ENCODE results near the gene AHCYL1. TPM values are rescaled to one million over a fixed set of nuclear protein-coding genes. Genes with fewer than 3 reads are reported as not detected.

AHCYL1 gene
- polyA plus RNA-seq, 1 donor (not counting 4 experiments of a cell fraction or from before 2014, with no cell fraction given): 64.8 TPM

- dilution Hi-C loops (cut with MboI; ENCODE audit: extremely low pct_ligation_motif_present, low sequenced_read_pairs): no loop called here
- peaks cover 42% of the 10 kb centered on the region for H3K27me3 ChIP-seq (ENCODE audit: control insufficient read depth, extremely low read depth, insufficient read depth, low read length)
- no peak for FAIRE-seq
These were observed 81.3 kb downstream of the AHCYL1 start for GRCh38 chr1:110065841-110066240.

GRCh38 chr1:110067479-110067892 lies 82.9 kb downstream of the AHCYL1 start:
- Histone ChIP-seq H3K4me3 (ENCODE audit: control insufficient read depth in 2 of 3, extremely low read depth in 1 of 3, insufficient read depth in 2 of 3, low read depth in 1 of 3, low read length in 3 of 3) (no peak overlapping the region), H3K4me1 (ENCODE audit: control insufficient read depth, extremely low read depth, insufficient read depth, low read length) (no peaks in the 10 kb centered on the region), H3K9me3 (ENCODE audit: control insufficient read depth, low read depth, low read length) (peaks cover 9% of the 10 kb centered on the region), H3K27ac (ENCODE audit: control insufficient read depth, insufficient read depth, low read length) (no peak overlapping the region), H3K4me2 (ENCODE audit: control insufficient read depth, extremely low read depth, insufficient read depth, low read depth, low read length) (no peak overlapping the region), H3K27me3 (ENCODE audit: control insufficient read depth, extremely low read depth, insufficient read depth, low read length) (peaks cover 58% of the 10 kb centered on the region), H4K20me1 (ENCODE audit: control insufficient read depth, extremely low read depth, insufficient read depth, low read length) (no peaks in the 10 kb centered on the region), H3K36me3 (ENCODE audit: control insufficient read depth in 2 of 2, extremely low read depth in 1 of 2, insufficient read depth in 2 of 2, low read length in 2 of 2) (peaks cover 0 to 3% of the 10 kb centered on the region in 2 experiments), H3K9me1 (ENCODE audit: control insufficient read depth, extremely low read depth, insufficient read depth, low read length) (no peaks in the 10 kb centered on the region), H2AFZ (ENCODE audit: control insufficient read depth, low read length) (no peak overlapping the region), H3K79me2 (ENCODE audit: control insufficient read depth, insufficient read depth, low read length) (no peaks in the 10 kb centered on the region), H3K9ac (ENCODE audit: control insufficient read depth, extremely low read depth, insufficient read depth, low read length) (no peak overlapping the region)
- DNase-seq (ENCODE audit: low read depth, low spot score): no peak
- TF ChIP-seq CTCF (optimal IDR thresholded peaks at IDR 0.05 in 1 of 3, IDR thresholded peaks at IDR 0.05 in 1 of 3, conservative IDR thresholded peaks at IDR 0.05 in 1 of 3; ENCODE audit: extremely low read depth in 1 of 3, insufficient read depth in 2 of 3, low read length in 3 of 3) (no peak), EZH2 (IDR thresholded peaks at IDR 0.05; ENCODE audit: low read length) (no peak)
- FAIRE-seq: no peak
- dilution Hi-C loops (cut with MboI; ENCODE audit: extremely low pct_ligation_motif_present, low sequenced_read_pairs): no loop called here

More at GRCh38 chr1:110065841-110066240, 81.3 kb downstream of the AHCYL1 start:
- Histone ChIP-seq H3K9me1 (ENCODE audit: control insufficient read depth, extremely low read depth, insufficient read depth, low read length) (no peaks in the 10 kb centered on the region), H3K36me3 (ENCODE audit: control insufficient read depth in 2 of 2, extremely low read depth in 1 of 2, insufficient read depth in 2 of 2, low read length in 2 of 2) (peaks cover 0 to 3% of the 10 kb centered on the region in 2 experiments), H3K79me2 (ENCODE audit: control insufficient read depth, insufficient read depth, low read length) (no peaks in the 10 kb centered on the region), H3K4me3 (ENCODE audit: control insufficient read depth in 2 of 3, extremely low read depth in 1 of 3, insufficient read depth in 2 of 3, low read depth in 1 of 3, low read length in 3 of 3) (no peak overlapping the region), H3K27ac (ENCODE audit: control insufficient read depth, insufficient read depth, low read length) (no peak overlapping the region), H3K4me1 (ENCODE audit: control insufficient read depth, extremely low read depth, insufficient read depth, low read length) (no peaks in the 10 kb centered on the region), H2AFZ (ENCODE audit: control insufficient read depth, low read length) (no peak overlapping the region), H3K9me3 (ENCODE audit: control insufficient read depth, low read depth, low read length) (peaks cover 9% of the 10 kb centered on the region), H3K4me2 (ENCODE audit: control insufficient read depth, extremely low read depth, insufficient read depth, low read depth, low read length) (no peak overlapping the region), H3K9ac (ENCODE audit: control insufficient read depth, extremely low read depth, insufficient read depth, low read length) (no peak overlapping the region), H4K20me1 (ENCODE audit: control insufficient read depth, extremely low read depth, insufficient read depth, low read length) (no peaks in the 10 kb centered on the region)
- DNase-seq (ENCODE audit: low read depth, low spot score): no peak
- TF ChIP-seq EZH2 (IDR thresholded peaks at IDR 0.05; ENCODE audit: low read length): no peak
- TF ChIP-seq CTCF (optimal IDR thresholded peaks at IDR 0.05 in 1 of 3, IDR thresholded peaks at IDR 0.05 in 1 of 3, conservative IDR thresholded peaks at IDR 0.05 in 1 of 3; ENCODE audit: extremely low read depth in 1 of 3, insufficient read depth in 2 of 3, low read length in 3 of 3): no peak
